Islet precursor cell (in vitro differentiated cells): ENCODE data around the gene TMC1.
A peak's percentile ranks its signal among the peaks of the same experiment; 100 is the strongest.

Experiments used
- DNase-seq: peaks from one replicate; pipeline ENCODE4 v3.0.0-alpha.2; 2018

The TMC1 gene

DNA sequence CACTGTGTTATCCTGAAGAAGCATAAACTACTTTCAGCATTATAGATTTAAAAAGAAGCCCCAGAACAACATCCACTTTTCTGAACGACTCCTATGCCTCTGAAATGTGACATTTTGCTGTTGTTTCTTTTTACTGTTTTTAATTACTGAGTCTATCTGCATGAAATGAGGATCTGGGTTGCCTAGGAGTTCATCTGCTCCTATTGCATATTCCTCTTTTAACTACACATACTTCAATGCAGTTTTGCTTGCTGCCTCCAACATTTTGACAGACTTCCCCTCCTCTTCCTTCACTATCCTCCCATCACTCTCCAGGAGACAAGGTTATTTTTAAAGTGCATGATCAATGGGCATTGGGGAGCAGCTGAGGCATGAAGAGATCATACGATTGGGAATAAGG, 164.5 kb downstream of the TMC1 start:
- no peak for DNase-seq

DNA sequence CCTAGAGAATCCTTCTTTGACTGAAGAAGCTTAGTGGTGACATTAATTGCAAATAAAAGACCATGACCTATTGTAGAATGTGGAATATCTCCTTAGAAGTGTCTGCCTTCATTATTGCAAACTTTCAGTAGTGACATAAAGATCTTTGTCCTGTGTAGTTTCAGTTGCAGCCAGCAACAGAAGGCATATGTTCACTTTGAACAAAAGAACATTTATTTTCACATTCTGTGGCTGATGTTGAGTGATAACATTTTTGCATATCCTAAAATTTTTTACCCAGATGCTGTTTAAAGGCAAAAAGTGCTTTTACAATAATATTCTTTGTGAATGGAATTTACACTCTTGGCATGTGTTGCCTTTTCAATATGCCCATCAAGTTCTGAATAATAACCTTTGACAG, 165.9 kb downstream of the TMC1 start:
- no peak for DNase-seq

DNA sequence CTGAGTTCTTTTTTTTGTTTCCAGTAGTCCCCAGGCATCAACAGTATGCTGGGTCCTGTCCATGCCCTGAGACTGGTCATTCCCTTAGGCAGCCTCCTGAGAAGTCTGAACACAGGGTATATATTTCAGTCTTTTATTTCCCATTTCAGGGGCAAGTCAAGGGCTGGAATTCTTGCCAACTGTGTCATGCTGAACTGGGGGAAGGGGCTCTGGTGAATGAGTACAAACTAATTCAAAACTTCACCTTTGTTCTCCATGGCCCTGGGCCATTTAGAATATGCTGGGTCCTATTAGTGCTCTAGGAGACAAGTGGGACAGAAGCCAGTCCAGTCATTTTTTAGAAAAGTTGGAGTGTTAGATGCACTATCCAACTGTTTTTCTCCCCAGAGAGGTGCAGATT, 170.3 kb downstream of the TMC1 start:
- DNase-seq, result peak; percentile 62

DNA sequence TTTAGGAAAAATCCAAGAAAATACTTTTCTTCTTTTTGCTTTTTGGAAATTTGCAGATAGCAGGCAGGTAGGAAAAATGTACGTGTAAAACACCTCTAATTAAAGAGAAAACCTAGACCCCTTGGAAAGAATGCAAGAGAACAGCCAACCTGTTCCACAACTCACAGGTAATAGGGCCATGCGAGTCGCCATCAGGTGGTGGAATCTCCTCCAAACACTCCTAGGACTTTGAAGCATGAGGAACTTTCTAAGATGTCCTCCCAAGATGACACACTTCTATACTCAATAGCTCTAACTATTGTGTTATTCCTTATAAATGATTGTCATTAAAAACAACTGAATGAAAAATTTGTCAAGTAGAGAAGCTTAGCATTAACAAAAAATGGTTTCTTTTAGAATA, 174.0 kb downstream of the TMC1 start:
- no peak for DNase-seq

DNA sequence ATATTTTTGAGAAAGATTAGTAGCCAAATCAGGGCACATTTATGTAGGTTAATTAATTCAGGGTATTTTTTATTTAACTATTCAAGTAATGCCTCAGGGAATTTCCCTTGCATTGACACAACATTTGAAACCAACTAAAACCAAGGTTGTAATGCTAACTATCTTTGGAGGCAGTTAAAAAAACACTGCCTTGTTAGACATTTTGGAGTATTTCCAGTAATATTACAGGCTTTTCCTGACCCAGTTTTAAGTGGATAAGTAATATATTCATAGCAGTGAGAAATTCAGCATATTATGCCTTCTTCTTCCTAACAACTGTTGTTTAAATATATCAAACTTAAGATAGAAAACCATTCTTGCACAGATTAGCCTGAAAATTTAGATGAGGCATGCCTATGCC, 175.1 kb downstream of the TMC1 start:
- no peak for DNase-seq

DNA sequence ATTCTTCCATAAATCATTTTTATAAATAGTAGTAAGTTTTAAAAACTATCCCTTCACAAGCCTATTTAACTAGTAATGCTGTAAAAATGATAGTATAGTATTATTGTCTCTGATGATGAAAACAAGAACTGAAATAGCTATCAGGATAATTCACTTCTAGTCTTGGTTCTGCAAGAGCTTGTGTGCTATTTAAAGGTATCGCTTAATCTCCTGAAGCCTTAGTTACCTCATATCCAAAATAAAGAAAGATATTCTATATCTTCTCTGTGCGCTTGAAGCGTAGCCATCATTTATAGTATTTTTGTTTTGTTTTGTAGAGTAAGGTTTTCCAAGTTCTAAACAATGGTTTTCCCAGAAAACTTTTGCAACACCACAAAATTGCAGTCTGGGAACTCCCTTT, 180.1 kb downstream of the TMC1 start:
- DNase-seq, result no peak

DNA sequence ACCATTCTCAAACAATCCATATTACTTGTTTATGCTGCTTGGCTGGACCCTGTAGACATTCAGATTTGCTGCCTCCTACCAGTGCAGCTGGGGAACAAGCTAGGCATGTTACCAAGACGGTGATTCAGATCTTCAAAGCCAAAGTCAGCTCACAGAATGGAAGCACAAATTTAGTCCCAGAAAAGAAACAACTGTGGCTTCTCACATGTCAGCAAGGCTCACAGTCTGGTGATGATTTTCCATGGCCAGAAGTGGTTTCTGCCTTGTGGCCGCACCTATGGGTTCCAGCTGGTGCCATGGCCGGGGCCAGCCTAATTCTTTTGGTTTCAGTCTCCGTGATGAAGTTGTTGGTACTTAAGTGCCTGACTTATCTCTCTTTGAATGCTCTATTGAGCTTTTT, 182.2 kb downstream of the TMC1 start:
- no peak for DNase-seq

DNA sequence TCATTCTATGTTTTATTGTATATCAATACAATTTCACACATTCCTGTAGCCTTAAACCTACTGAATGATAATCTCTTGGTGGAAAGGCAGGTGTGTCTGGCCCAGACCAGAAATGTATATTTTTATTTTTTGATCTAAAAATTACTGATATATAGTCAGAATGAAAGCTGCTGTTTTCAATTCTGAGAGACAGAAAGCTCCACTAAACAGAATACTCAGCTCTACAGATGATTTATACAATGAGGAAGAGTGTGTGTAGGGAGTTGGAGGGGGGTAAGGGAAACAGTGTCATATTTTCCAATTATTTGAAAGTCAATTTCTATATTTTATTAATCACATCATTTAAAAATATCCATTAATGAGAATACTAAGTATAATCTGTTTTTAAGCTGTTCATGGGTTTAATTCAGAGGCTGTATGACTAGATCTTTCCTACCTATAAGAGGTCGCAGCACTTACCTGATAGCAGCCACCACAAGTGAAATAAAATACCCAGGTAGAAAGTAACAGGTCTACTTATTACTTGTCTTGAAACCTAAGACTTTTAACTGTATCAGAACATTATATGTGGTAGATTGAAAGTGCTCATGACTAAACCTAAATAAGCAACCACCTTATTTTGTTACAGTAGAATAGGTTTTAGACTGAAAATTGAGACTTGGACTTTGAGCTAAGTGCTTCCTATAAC, 183.4 kb downstream of the TMC1 start:
- no peak for DNase-seq

DNA sequence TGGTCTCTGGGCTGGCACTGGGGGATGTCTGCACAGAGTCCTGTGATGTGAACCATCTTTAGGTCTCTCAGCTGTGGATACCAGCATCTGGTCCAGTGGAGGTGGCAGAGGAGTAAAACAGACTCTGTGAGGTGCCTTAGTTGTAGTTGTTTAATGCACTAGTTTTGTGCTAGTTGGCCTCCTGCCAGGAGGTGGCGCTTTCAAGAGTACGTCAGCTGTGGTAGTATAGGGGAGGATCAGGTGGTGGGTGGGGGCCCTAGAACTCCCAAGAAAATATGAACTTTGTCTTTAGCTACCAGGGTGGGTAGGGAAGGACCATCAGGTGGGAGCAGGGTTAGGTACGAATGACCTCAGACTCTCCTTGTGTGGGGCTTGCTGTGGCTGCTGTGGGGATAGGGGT, 197.1 kb downstream of the TMC1 start:
- no peak for DNase-seq

DNA sequence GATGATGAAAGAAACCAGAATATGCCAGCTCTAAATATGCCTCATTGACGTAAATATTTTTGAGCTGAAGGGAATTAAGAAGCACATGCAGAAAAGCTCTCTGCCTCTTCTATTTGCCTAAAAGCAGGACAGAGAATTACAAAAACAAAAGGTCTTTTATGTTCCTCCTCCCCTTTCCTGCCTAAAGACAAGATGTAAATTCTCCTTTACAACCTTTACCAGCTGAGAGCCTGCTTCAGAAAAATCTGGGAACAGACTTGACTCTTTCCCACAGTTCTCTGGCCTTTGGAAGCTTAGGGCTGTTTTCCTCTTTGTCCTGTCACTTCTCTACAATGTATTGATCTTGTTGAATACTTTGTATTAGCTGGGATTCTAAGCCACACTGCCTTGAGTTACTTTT, 199.7 kb downstream of the TMC1 start:
- no peak for DNase-seq

DNA sequence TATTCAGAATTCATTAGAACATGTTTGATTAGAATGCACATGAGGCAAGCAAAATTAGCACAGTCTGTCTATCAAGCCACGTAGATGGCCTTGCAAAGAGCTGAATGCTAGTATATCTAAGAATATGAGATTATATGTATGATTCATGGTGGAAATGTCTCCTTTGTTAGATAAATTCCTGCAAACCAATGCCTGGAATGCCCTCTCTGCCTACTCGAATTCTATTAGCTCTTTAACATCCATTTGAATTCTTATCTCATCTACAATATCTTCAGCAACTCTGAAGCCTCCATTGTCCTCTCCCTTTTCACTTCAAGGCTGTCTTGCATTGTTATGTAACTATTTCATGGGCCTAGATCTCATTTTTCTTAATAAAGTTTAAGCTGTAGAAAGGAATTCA, 205.5 kb downstream of the TMC1 start:
- no peak for DNase-seq

DNA sequence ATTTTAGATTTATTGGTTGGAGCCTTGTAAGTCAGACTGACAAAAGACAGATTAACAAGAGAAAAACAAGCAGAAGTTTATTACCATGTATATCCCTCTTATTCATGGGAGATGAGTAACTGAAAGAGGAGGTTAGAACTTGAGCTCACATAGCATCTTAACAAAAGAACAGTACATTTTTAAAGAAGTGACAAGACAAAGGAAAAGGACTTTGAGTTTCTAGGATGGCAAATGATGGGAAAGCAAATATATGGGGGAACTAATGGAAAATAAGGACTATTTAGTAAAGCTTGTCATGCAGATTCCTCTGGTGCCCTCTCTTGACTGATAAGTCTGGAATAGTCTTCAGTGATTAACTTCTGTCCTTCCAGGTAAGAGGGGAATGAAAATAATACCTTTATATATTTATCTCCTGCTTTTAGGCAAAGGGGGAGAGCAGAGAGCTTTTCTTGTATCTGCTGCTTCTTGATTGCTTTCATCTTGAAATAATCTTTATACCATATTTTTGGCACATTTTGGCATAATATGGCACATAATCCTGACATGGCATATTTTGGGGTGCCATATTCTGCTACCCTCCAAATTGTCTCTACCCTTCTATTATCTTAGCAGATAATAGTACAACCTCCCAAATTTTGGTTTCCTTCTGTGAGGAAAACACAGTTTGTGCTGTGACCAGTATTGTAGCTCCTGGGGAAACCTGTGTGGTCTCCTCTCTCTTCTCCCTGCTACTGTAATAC, 206.8 kb downstream of the TMC1 start:
- no peak for DNase-seq

DNA sequence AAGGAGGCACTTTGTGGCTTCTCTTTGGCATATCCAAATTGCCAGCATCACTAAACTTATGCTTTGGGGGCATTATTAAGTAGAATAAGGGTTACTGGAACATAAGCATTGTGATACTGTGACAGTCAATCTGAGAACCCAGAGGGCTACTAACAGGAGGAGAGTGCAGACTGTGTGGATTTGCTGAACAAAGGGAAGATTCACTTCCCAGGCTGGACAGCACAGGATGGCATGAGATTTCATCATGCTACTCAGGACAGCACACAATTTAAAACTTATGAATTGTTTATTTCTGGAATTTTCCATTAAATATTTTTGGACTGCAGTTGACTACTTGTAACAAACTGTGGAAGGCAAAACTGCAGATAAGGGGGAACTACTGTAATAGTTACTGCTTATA, 212.5 kb downstream of the TMC1 start:
- no peak for DNase-seq

DNA sequence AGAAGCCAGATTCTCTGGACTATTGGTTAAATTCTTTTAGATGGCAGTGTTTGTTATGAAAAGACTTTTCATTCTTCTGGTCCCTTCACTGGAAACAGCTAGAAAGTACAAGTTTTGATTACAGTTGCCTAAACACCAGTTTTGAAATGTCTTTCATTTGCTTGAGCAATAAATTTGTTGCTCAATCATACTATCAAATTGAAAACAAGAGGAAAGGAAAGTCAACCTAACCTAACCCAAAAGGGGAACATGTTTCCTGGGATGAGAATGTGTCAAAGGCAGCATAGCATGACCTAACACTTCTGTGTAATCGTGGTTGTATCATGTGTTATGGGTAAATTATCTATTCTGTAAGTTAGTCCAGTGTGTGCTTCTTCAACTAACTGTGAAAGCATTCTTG, 213.2 kb downstream of the TMC1 start:
- no peak for DNase-seq

DNA sequence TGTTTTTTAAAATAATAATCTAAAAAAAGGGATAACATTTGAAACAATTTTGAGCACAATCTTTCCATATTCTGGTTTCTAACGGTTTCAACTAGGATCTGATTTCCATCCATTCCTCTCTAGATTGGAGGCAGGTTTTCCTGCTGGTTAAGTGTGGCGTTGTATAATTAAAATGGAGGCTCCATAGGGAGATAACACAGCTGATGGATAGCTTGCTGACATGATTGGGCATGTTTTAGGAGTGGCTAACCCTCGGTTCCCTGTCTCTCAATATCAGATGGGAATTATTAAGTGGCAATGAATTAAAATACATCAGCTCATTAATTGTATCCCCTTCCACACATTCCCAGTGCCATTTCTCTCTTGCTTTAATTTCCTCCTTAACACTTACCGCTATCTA, 222.4 kb downstream of the TMC1 start:
- DNase-seq, result no peak

DNA sequence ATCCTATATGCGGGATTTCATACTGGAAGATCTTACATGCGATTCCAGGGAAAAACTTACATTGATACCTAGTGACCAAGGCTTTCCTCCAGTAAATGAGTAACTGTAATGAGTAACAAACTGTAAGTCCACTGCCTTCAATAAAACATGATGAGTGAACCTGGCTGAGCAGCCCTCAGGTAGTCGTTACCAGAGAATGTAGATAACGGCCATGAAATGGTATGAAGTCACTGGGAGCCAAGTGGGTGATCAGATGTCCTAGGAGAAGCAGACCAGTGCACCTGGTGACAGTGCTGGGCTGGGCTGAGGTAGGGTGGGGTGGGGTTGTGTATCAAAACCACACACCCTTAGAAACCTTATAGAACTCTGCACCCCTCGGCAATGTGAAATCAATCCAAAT, 227.9 kb downstream of the TMC1 start:
- peak; percentile 66 for DNase-seq

DNA sequence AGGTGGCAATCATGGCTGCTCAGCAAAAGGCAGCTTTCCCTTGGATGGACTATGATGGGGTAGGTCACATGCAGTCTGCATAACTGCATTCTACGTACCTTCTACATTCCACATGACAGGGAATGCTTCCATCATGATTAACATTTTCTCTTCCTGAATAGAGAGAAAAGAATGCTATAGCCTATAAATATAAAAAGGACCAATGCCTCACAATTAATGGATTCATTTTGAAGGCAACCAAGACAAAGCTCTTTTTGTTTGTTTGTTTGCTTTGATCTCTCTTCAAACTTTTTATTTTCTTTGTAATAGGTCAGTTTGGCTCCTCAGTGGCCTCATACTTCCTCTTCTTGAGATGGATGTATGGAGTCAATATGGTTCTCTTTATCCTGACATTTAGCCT, 230.1 kb downstream of the TMC1 start:
- DNase-seq, result no peak

DNA sequence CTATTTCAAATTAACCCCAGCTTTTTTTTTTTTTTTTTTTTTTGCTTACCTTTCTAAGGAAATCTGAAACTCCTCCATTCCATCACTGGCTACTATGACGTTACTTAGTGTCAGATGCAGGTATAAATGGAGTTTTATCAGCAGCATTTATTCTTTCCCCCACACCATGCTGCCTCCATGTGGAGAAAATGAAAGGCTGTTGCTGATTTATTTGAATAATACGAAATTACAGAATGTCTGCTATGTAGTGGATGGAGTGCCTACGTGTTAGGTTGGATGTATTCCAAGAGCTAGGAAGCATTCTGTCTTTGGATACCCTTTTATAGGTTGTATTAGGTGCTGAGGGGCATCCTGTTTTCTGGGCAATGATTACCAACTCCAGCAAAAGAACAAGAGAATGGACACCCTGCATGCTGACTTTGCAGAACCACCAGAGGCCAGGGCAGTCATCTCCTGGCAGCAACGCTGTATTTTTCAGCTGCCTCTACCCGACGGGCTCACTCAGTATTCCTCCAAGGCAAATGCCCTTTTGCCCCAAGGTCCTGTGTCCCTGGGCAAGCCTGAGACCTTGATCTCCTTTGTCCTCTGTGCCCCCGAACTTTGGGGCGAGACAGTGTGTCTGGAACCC, 232.0 kb downstream of the TMC1 start:
- no peak for DNase-seq

DNA sequence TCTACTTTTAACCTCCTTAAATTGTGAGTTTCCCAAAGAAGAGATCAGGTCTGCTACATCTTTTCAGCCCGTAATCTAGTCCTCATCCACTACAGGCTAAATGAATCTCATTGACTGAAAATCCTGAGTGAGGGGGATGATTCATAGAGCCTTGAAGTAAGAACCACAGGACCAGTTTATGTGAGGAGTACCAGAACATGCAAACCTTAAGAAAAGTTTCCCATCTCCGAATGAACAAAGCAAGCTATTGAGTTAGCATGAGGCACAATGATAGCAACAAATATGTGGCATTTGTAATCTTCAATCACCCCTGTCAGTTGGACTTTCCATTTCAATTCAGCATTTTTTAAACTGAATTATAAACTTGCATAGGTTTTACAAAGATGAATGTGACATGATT, 234.4 kb downstream of the TMC1 start:
- no peak for DNase-seq

DNA sequence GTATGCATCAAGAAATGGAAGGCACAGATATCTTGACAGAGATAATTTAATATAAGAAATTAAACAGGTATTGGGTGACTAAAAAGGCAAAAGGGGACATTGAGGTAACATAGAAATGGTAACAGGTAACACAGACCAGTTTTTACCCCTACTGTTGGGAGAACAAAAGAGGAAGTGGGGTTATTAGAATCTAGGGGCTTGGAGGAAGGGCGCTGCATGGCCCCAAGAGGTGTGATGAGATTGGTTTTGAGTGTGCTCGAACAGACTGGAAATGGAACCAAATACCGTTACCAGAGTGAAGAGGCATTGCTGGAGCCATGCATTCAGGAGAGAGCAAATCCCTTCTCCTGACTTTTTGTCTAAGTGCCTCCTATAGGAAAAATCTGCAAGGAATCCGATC, 237.5 kb downstream of the TMC1 start:
- no peak for DNase-seq

DNA sequence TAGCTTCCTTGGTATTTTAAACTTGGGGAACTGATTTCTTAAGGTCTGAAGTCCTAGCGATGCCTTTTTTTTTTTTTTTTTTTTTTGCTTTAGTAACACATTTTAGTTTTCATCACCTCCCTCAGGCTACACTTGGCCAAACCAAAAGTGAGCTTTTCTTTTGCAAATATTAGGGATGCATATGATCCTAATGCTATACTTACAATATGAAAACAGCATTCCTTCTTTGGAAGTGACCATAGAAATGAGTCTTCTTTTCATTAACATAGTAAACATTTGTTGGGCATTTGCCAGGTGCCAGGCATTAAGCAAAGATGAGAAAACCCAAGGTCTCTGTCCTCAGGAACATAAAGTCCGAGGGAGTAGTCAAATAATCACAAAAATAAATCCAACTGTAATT, 241.6 kb downstream of the TMC1 start:
- no peak for DNase-seq

DNA sequence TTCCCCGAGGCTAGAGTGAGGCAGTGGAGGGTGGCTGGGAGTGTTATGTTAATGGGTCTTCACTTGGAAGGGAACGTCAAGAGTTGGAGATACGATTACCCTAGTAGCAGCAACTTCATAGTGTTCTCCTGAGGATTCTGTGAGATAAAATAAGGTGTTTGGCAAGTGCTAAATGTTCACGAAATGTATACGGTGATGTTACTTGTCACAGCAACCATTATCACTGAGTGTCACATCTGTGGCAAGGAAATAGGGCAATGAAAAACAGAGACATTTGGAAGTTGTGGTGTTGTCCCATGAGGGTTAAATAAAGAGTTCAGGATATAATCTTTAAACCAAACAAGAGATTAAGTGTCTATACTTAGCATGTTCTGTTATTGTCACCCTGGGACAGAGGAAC, 248.1 kb downstream of the TMC1 start:
- no peak for DNase-seq

DNA sequence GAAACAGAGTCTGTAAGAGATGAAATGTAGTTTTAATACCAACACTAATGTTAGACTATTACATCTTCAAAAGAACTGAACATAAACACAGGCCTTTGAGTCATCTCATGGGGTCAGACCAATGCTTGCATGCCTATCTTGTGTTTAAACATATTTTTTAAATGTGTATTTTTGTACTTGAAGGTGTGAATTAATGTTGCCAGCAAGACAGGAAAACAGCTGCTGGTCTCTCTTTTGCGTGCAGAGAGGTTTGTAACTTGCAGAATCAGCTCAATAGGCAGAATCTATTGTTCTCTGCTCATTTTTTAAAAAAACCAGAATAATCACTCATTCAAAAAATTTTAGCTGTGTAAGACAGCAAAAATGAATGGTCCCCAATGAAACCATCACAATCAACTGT, 251.3 kb downstream of the TMC1 start:
- DNase-seq, result no peak

DNA sequence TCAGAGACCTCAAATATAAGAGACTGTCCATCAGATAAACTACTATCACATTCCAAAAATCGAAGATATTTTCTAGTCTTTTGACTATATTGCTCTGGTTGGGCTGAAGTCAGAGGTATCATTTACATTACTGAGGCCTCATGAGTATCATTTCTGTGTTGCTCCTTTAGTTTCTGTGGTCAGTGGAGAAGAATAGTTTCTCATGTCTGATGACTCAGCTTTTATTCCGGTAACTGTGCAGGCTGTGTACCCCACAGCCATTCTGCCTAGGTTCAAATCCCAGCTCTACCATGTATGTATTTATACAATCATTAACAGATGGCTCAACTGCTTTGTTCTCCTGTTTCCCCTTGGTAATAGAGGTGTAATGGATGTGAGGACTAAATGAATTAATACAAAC, 252.2 kb downstream of the TMC1 start:
- no peak for DNase-seq

DNA sequence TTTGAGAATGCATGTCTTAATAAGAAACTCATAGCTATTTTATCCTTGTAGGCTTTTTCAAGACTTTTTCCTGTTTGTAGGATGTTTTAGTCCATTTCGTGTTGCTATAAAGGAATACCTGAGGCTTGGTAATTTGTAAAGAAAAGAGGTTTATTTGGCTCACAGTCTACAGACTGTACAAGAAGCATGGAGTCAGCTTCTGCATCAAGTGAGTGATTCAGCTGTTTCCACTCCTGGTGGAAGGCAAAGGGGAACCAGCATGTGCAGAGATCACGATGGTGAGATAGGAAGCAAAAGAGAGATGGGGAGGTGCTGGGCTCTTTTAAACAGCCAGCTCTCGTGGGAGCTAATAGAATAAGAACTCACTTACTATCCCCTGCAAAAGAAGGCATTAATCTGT, 254.2 kb downstream of the TMC1 start:
- no peak for DNase-seq
